HepG2 (cell line): ENCODE measurements around the gene KLHDC2. TPM values are rescaled to one million over a fixed set of nuclear protein-coding genes. Genes with fewer than 3 reads are reported as not detected.

ENCODE experiments used
- ARID2 ChIP-seq: sonication (generic); formaldehyde crosslinking; IDR thresholded peaks from 2 replicates; pipeline ENCODE4 v1.8.1; 2022; ENCODE audit warnings: mild to moderate bottlenecking, missing genetic modification reagents, borderline replicate concordance
- HCFC1 ChIP-seq: fragments of 150-350 bp; IDR thresholded peaks from 2 replicates; pipeline ENCODE4 v1.6.1; 2014; ENCODE audit warnings: low read depth, low read length
- MAFK ChIP-seq, 2 experiments: IDR thresholded peaks in 1 of 2; conservative IDR thresholded peaks in 1 of 2; 2 replicates each; pipeline ENCODE4 v1.6.1; 2011; ENCODE audit warnings: improper control_type of control experiment in 2 of 2, low read length in 2 of 2
- NAIF1 ChIP-seq: sonication (generic); formaldehyde crosslinking; IDR thresholded peaks from 2 replicates; pipeline ENCODE4 v1.5.0; 2020; ENCODE audit warnings: mild to moderate bottlenecking, missing genetic modification reagents, borderline replicate concordance
- SP5 ChIP-seq: IDR thresholded peaks from 2 replicates; pipeline ENCODE4 v1.6.1; 2016; ENCODE audit warnings: low read depth, borderline replicate concordance
- ZFP37 ChIP-seq: sonication (generic); formaldehyde crosslinking; IDR thresholded peaks from 2 replicates; pipeline ENCODE4 v1.4.0; 2020; ENCODE audit warnings: missing genetic modification reagents, borderline replicate concordance
- ZKSCAN8 ChIP-seq: IDR thresholded peaks from 2 replicates; pipeline ENCODE4 v1.6.1; 2016; ENCODE audit warnings: borderline replicate concordance, missing genetic modification reagents, missing compliant biosample characterization
- ZMYM3 ChIP-seq: sonication (generic); formaldehyde crosslinking; IDR thresholded peaks from 2 replicates; pipeline ENCODE4 v1.5.1; 2020; ENCODE audit warnings: mild to moderate bottlenecking, missing genetic modification reagents
- ZNF101 ChIP-seq: sonication (generic); formaldehyde crosslinking; IDR thresholded peaks from 2 replicates; pipeline ENCODE4 v1.4.0; 2020; ENCODE audit warnings: mild to moderate bottlenecking, low read depth, missing genetic modification reagents, borderline replicate concordance
- ZNF235 ChIP-seq: sonication (generic); formaldehyde crosslinking; IDR thresholded peaks from 2 replicates; pipeline ENCODE4 v1.8.1; 2023; ENCODE audit warnings: mild to moderate bottlenecking, missing genetic modification reagents, borderline replicate concordance
- ZNF30 ChIP-seq: sonication (generic); formaldehyde crosslinking; IDR thresholded peaks from 2 replicates; pipeline ENCODE4 v1.5.0; 2020; ENCODE audit warnings: mild to moderate bottlenecking, missing genetic modification reagents
- ZNF616 ChIP-seq: sonication (generic); formaldehyde crosslinking; IDR thresholded peaks from 2 replicates; pipeline ENCODE4 v1.5.0; 2020; ENCODE audit warnings: low read depth, mild to moderate bottlenecking, missing genetic modification reagents
- polyA plus RNA-seq, 8 experiments: library from polyadenylated mRNA; depleted of rRNA in 3 of 8; stranded (reverse) in 7 of 8; unstranded in 1 of 8; fragments of >200 nt; fragmentation: Illumina TruSeq in 4 of 8; extraction: Trizol in 4 of 8; gene quantifications; 2 replicates each; pipeline versions ENCODE4 v1.2.1 to v1.2.3, GENCODE V29; 2011 to 2016; ENCODE audit warnings: low read depth in 4 of 8, missing spikeins in 1 of 8, mixed read lengths in 1 of 8; ENCODE audit not compliant: insufficient read depth in 1 of 8
- total RNA-seq, 5 experiments: library from RNA; depleted of rRNA; stranded (reverse); fragments of >200 nt; fragmentation: Illumina TruSeq; extraction: Trizol; gene quantifications; 2 replicates each; pipeline ENCODE4 v1.2.3, GENCODE V29; 2016; ENCODE audit warnings: low read depth in 1 of 5
- TF ChIP-seq, protein P1 (sequence below): sonication (generic); formaldehyde crosslinking; IDR thresholded peaks from 2 replicates; pipeline ENCODE4 v1.4.0; 2020; ENCODE audit warnings: missing genetic modification reagents
- TF ChIP-seq, protein P2 (sequence below): sonication (generic); formaldehyde crosslinking; IDR thresholded peaks from 2 replicates; pipeline ENCODE4 v1.8.1; 2022; ENCODE audit warnings: low read depth, mild to moderate bottlenecking, missing genetic modification reagents
- TF ChIP-seq, protein P3 (sequence below): IDR thresholded peaks from 2 replicates; pipeline ENCODE4 v1.6.1; 2016; ENCODE audit warnings: missing genetic modification reagents, missing compliant biosample characterization
- TF ChIP-seq, protein P4 (sequence below): IDR thresholded peaks from 2 replicates; pipeline ENCODE4 v1.6.1; 2012; ENCODE audit warnings: low read length, improper control_type of control experiment
- TF ChIP-seq, protein P5 (sequence below): sonication (generic); formaldehyde crosslinking; IDR thresholded peaks from 2 replicates; pipeline ENCODE4 v1.4.0; 2020; ENCODE audit warnings: mild to moderate bottlenecking, missing genetic modification reagents

The KLHDC2 gene
- total and polyA plus RNA-seq, 2 of the 13 experiments (the other 11 are each of a cell fraction or from before 2014, with no cell fraction given), result 95.5 to 170 TPM

DNA sequence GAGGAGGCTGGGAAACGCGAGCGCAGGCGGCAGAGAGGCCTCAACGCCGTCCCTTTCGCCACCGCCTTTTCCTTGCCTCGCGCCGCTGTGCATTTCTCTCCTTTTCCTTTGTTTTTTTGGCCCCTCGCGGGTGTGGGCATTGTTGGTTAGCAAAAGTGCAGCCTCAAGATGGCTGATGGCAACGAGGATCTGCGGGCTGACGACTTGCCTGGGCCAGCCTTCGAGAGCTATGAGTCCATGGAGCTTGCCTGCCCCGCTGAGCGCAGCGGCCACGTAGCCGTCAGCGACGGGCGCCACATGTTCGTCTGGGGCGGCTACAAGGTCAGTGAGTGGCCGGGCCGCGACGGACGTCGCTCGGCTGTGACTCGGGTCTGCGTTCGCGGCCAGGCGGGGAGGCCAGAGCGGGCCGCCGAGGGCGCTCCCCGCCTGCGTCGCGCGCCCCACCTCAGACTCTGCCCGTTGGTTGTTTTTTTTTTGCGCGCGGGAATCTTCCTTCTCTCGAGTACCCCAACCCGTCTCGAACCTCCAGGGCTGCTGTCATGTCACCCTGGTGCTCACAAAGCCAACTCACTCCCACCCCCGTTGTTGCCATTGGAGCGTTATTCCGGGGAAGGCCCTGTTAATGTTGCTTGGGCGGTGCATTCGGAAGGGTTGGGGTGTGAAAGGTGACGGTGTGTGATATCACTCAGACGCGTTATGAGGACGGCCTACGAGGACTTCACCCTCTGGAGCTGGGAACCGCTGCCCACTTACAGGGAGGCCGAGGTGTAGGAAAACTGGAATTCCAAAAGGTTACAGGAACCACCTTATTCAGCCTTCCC lies 558 bp downstream of the KLHDC2 start (continued):
- TF ChIP-seq NAIF1 (no peak), ZNF235 (CRISPR knock-in tag) (peak; percentile 55; the same call in 1 of the 2 replicates), ARID2 (CRISPR knock-in tag) (no peak), HCFC1 (no peak), MAFK (conservative IDR thresholded peaks at IDR 0.05 in 1 of 2, IDR thresholded peaks at IDR 0.05 in 1 of 2; ENCODE audit: low read length in 2 of 2) (no peak), ZNF616 (CRISPR knock-in tag) (no peak), ZFP37 (peak; percentile 30; the same call in 1 of the 2 replicates), SP5 (CRISPR knock-in tag) (peak; percentile 42; the same call in 1 of the 2 replicates), ZMYM3 (no peak), ZNF101 (no peak), ZKSCAN8 (CRISPR knock-in tag) (no peak), ZNF30 (CRISPR knock-in tag) (no peak)
- TF ChIP-seq, protein P1, sequence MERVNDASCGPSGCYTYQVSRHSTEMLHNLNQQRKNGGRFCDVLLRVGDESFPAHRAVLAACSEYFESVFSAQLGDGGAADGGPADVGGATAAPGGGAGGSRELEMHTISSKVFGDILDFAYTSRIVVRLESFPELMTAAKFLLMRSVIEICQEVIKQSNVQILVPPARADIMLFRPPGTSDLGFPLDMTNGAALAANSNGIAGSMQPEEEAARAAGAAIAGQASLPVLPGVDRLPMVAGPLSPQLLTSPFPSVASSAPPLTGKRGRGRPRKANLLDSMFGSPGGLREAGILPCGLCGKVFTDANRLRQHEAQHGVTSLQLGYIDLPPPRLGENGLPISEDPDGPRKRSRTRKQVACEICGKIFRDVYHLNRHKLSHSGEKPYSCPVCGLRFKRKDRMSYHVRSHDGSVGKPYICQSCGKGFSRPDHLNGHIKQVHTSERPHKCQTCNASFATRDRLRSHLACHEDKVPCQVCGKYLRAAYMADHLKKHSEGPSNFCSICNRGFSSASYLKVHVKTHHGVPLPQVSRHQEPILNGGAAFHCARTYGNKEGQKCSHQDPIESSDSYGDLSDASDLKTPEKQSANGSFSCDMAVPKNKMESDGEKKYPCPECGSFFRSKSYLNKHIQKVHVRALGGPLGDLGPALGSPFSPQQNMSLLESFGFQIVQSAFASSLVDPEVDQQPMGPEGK (CRISPR knock-in tag), result peak; percentile 18; the same call in 1 of the 2 replicates
- TF ChIP-seq, protein P2, sequence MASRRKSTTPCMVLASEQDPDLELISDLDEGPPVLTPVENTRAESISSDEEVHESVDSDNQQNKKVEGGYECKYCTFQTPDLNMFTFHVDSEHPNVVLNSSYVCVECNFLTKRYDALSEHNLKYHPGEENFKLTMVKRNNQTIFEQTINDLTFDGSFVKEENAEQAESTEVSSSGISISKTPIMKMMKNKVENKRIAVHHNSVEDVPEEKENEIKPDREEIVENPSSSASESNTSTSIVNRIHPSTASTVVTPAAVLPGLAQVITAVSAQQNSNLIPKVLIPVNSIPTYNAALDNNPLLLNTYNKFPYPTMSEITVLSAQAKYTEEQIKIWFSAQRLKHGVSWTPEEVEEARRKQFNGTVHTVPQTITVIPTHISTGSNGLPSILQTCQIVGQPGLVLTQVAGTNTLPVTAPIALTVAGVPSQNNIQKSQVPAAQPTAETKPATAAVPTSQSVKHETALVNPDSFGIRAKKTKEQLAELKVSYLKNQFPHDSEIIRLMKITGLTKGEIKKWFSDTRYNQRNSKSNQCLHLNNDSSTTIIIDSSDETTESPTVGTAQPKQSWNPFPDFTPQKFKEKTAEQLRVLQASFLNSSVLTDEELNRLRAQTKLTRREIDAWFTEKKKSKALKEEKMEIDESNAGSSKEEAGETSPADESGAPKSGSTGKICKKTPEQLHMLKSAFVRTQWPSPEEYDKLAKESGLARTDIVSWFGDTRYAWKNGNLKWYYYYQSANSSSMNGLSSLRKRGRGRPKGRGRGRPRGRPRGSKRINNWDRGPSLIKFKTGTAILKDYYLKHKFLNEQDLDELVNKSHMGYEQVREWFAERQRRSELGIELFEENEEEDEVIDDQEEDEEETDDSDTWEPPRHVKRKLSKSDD, result peak; percentile 33; the same call in 1 of the 2 replicates
- TF ChIP-seq, protein P3, sequence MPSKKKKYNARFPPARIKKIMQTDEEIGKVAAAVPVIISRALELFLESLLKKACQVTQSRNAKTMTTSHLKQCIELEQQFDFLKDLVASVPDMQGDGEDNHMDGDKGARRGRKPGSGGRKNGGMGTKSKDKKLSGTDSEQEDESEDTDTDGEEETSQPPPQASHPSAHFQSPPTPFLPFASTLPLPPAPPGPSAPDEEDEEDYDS (CRISPR knock-in tag), result peak; percentile 66
- TF ChIP-seq, protein P4, sequence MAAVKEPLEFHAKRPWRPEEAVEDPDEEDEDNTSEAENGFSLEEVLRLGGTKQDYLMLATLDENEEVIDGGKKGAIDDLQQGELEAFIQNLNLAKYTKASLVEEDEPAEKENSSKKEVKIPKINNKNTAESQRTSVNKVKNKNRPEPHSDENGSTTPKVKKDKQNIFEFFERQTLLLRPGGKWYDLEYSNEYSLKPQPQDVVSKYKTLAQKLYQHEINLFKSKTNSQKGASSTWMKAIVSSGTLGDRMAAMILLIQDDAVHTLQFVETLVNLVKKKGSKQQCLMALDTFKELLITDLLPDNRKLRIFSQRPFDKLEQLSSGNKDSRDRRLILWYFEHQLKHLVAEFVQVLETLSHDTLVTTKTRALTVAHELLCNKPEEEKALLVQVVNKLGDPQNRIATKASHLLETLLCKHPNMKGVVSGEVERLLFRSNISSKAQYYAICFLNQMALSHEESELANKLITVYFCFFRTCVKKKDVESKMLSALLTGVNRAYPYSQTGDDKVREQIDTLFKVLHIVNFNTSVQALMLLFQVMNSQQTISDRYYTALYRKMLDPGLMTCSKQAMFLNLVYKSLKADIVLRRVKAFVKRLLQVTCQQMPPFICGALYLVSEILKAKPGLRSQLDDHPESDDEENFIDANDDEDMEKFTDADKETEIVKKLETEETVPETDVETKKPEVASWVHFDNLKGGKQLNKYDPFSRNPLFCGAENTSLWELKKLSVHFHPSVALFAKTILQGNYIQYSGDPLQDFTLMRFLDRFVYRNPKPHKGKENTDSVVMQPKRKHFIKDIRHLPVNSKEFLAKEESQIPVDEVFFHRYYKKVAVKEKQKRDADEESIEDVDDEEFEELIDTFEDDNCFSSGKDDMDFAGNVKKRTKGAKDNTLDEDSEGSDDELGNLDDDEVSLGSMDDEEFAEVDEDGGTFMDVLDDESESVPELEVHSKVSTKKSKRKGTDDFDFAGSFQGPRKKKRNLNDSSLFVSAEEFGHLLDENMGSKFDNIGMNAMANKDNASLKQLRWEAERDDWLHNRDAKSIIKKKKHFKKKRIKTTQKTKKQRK, result no peak
- TF ChIP-seq, protein P5, sequence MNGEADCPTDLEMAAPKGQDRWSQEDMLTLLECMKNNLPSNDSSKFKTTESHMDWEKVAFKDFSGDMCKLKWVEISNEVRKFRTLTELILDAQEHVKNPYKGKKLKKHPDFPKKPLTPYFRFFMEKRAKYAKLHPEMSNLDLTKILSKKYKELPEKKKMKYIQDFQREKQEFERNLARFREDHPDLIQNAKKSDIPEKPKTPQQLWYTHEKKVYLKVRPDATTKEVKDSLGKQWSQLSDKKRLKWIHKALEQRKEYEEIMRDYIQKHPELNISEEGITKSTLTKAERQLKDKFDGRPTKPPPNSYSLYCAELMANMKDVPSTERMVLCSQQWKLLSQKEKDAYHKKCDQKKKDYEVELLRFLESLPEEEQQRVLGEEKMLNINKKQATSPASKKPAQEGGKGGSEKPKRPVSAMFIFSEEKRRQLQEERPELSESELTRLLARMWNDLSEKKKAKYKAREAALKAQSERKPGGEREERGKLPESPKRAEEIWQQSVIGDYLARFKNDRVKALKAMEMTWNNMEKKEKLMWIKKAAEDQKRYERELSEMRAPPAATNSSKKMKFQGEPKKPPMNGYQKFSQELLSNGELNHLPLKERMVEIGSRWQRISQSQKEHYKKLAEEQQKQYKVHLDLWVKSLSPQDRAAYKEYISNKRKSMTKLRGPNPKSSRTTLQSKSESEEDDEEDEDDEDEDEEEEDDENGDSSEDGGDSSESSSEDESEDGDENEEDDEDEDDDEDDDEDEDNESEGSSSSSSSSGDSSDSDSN (CRISPR knock-in tag), result no peak; the same call in none of the 2 replicates
